ENCODE measurements around the gene KCNJ16.

KCNJ16 gene

GRCh38 chr17:70100983-70101382 is 26.0 kb downstream of the KCNJ16 start:
- DNase-seq = peak; percentile 9

GRCh38 chr17:70102531-70102930 is 27.5 kb downstream of the KCNJ16 start:
- DNase-seq = no peak

GRCh38 chr17:70104791-70105523 is 29.9 kb downstream of the KCNJ16 start:
- no peak for DNase-seq

GRCh38 chr17:70105641-70106040 is 30.6 kb downstream of the KCNJ16 start:
- DNase-seq = no peak

DNA sequence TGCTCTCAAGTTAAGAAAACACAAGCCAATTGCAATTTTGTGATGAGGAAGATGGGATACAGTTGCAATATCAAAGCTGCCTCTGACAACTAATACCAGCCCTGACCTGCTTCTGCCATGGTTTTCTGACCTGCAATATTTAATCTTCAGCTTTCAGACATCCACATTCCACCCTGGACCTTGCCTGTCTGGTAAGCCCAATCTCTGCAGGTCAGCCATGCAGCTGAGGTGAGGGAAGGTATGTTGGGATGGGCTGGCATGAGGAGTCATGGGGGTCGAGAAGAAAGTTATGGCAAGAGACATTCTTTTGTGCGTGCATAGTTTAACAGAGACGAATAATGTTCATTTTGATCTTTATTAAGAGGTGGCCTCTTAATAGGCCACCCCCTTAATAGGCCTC is 31.5 kb downstream of the KCNJ16 start:
- DNase-seq = no peak

DNA sequence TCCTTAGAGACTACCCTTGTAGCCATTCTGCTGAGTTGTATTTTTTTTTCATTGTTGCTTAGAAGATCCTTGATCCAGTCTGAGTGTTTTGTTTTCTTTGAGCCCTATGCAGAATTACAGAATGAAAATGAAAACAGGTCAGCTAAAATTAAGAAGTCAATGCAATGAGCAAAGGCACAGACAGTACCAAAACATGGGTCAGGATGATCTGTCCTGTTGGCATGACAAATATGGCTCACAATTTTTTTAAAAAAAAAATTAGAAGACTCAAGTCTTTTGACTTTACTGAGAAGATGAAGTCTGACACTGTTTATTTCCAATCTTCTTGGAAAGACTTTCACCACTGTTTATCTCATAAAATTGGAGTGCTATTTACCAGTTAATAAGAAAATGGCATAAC is 32.4 kb downstream of the KCNJ16 start:
- DNase-seq = no peak

DNA sequence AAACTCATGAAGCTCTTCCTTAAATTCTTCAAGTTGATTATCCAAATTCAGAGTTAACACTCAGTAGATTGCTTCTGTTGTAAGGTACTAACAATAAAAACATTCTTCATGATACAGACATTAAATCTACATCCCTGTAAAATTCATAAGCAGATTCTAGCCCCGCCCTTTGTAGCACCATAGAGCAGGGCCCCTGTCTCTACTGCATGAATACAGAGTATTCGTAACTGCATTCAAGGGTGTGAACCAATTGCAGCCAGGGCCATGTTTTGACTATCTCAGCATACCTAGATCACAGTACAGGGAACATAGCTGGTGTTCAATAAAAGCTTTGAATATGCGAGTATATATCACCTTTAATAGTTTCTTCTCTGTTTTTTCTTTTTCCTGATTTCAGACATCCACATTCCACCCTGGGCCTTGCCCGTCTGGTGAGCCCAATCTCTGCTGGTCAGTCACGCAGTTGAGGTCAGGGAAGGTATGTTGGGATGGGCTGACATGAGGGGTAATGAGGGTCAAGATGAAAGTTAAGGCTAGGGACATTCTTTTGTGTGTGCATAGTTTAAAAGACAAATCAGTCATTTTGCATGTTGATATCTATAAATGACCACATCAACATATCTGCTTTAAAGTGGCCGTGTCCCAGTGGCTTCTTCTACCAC is 33.0 kb downstream of the KCNJ16 start:
- DNase-seq = no peak

DNA sequence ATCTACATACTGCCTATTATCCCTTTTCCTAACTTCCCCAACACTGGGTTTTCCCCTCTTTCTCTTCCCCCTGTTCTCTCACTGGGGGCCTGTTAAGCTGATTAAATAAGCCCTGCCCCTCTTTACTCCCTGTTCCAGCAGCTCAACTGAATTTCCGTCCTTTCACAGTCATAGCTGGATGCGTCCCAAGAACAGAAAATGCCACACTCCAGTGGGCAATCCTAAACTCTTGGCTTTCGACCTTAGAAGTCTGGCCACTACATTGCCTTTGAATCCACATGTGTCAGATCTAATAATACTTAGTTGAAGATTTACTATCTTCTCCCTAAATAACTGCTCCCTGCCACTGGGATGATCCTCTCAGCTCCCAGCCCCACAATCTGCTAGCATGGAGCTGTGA is 34.5 kb downstream of the KCNJ16 start:
- no peak for DNase-seq

GRCh38 chr17:70110443-70110880 is 35.4 kb downstream of the KCNJ16 start:
- no peak for DNase-seq

- DNase-seq = no peak
Observed at GRCh38 chr17:70111201-70111600, 36.2 kb downstream of the KCNJ16 start.

DNA sequence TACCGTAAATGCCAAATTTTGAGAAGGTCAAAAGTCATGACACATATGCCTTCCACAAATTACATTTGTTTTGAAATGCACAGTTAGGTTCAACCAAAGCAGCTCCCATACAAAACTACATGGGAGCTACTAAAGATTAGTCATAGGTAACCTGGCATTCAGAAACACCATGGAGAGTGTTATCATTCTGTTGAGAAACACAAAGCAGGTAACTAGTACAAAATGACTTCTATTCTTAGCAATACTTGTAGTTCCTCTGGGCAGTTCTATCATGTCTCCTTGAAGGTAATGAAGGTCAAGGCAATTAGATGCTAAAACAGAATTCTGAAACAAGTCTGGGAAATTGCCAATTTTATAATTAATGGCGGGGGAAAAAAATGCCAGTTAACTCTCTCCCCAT is 39.4 kb downstream of the KCNJ16 start:
- no peak for DNase-seq

GRCh38 chr17:70115126-70115525 is 40.1 kb downstream of the KCNJ16 start:
- no peak for DNase-seq

GRCh38 chr17:70116919-70117318 is 41.9 kb downstream of the KCNJ16 start:
- no peak for DNase-seq

DNA sequence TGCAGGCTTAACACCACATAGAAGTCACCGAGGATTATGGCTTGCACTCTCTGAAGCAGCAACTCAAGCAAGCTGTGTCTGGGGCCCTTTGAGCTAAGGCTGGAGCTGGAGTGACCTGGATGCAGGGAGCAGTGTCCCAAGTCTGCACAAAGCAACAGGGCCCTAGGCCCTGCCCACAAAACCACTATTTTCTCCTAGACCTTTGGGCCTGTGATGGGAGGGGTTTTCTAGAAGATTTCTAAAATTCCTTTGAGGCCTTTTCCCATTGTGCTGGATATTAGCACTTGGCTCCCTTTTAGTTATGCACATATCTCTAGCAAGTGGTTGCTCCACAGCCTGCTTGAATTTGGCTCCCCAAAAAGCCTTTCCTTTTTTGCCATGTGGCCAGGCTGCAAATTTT is 44.5 kb downstream of the KCNJ16 start:
- no peak for DNase-seq

- no peak for DNase-seq
Observed at GRCh38 chr17:70119983-70120382, 45.0 kb downstream of the KCNJ16 start.

- DNase-seq = no peak
Observed at GRCh38 chr17:70120425-70120824, 45.4 kb downstream of the KCNJ16 start.

GRCh38 chr17:70121126-70121525 is 46.1 kb downstream of the KCNJ16 start:
- no peak for DNase-seq

DNA sequence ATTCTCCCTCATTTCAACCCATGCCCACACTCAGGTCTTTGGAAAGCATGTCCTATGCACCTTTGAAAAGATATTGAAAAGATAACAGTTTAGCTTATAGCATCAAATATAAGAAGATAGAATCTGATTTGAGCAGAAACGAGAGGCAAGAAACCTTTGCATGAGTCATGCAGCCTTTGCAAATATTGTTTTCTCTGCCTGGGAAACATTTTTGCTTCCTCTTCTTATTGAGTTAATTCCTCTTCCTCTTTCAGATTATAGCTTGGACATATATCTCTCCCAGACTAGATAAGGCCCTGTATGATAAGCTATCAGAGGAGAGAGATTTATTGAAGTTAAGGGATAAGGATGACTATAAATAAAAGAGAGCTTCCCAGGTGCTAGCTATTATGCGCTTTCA is 48.2 kb downstream of the KCNJ16 start:
- DNase-seq = peak; percentile 36

GRCh38 chr17:70124723-70125122 is 49.7 kb downstream of the KCNJ16 start:
- no peak for DNase-seq

DNA sequence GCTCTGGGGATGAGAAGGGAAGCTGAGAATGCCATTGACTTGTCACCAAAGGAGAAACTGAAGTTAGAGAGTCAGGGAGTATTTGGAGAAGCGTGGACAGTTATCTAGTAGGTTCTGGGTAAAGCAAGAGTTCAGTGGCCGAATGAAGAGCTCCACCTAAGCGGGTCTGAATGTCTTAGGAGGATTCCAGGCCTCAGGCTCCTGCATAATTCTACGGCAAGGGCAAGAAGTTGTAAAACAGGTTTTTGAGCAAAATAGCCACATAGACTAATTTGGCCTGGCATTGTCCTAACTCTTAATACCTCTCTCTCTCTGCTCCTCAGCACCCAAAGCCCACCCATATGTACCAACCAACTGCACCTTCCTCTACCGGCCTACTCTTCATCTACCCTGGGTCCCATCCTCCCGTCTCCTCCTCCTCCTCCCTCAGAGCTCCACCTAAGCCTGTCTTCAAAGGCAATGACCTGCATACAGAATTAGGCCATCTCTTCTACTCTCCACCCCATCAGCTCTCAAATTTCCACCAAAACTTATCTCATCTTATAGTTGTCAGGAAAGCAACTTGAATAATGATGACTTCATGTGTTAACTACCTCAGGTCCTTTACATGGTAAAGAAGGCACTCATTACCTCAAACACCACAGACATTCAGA is 52.3 kb downstream of the KCNJ16 start:
- peak; percentile 24 for DNase-seq

DNA sequence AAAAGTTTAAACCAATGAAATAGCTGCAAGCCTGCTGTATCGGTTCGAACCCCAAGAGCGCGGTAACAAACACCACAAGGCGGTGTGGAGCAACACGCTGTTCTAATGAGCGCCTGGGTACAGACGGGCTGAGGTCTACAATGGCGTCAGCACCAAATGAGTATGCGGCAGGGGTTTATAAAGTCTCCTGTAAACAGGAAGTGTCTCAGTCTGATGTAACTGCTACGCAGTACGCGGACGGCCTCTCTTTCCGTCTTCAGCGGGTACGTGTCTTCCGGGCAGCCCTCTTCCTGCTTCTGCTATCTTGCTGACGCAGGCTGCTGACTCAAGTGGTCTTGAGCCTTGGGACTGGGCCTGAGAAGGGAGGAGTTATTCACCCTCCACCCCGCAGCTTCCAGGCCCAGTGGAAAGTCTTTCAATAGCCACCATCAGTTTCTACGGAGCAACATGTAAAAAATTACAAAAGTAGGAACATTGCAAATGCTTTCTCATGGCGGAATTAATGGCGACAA is 53.8 kb downstream of the KCNJ16 start:
- DNase-seq = no peak

- no peak for DNase-seq
Observed at GRCh38 chr17:70130289-70130688, 55.3 kb downstream of the KCNJ16 start.

DNA sequence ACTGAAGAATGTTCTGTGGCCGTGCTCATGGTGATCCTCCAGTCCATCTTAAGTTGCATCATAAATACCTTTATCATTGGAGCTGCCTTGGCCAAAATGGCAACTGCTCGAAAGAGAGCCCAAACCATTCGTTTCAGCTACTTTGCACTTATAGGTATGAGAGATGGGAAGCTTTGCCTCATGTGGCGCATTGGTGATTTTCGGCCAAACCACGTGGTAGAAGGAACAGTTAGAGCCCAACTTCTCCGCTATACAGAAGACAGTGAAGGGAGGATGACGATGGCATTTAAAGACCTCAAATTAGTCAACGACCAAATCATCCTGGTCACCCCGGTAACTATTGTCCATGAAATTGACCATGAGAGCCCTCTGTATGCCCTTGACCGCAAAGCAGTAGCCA is 57.5 kb downstream of the KCNJ16 start:
- DNase-seq = no peak

DNA sequence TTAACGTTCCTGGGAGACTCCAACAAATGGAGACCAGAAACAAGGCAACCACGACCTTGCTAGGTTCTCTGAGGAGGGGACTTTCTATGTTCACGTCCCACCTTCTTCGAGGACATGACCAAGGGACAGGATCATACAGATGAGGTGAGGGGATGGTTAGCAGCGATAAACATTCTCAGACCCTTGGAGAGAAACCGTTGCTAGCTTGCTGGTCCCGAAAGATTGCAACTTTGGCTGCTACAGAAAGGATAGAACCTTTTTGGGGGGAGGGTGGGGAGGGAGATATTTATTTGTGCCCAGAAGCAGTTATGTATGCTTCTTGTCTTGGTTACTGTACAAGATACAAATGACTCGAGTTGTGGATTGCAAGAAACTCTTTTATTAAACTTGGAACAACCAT is 59.0 kb downstream of the KCNJ16 start:
- DNase-seq = no peak

Data from DMS53 (cell line).